Activated CD8-positive, alpha-beta memory T cell treated with anti-CD3 and anti-CD28 coated beads for 36 hours (primary cell): Measurements from ENCODE around the gene NPAS2. TPM values are rescaled to one million over a fixed set of nuclear protein-coding genes. Genes with fewer than 3 reads are reported as not detected.

ENCODE experiments used
- CTCF ChIA-PET: fragments of 350-600 bp; sonication (Branson Sonifier 250); formaldehyde crosslinking; loops from one replicate; lab custom pipeline; 2021; ENCODE audit warnings: antibody characterized with exemption; lab: Charles Lee
- POLR2A ChIA-PET: fragments of 350-600 bp; sonication (Branson Sonifier 250); formaldehyde crosslinking; loops from one replicate; lab custom pipeline; 2021; ENCODE audit warnings: antibody characterized with exemption; lab: Charles Lee
- total RNA-seq, 2 experiments: library from RNA; stranded (reverse); gene quantifications; one replicate each; pipeline ENCODE4 v1.2.3, GENCODE V29; 2021

Gene NPAS2
- total RNA-seq, 2 experiments from 2014 or later = 2.6 to 3.3 TPM

GRCh38 chr2:100990650-100991403 is 170.9 kb downstream of the NPAS2 start:
- ChIA-PET CTCF (no interaction called here), POLR2A (no interaction called here)

DNA sequence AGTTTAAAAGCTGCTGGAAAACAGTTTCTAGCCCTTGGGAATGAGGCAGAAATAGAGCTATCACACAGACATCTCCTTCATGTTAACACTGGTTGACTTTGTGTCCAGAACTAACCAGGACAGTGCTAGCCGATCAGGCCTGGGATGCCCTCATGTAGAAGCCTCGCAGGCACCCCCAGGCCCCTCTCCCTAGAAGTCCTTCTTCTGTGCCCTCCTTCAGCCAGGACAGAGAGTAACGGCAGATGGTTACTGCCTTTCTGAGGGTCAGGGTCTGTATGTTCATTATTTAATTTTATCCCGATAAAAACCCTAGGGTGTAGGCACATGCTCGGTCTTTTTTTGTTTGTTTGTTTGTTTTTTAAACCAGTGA is 171.4 kb downstream of the NPAS2 start:
- ChIA-PET CTCF (no interaction called here), POLR2A (no interaction called here)

DNA sequence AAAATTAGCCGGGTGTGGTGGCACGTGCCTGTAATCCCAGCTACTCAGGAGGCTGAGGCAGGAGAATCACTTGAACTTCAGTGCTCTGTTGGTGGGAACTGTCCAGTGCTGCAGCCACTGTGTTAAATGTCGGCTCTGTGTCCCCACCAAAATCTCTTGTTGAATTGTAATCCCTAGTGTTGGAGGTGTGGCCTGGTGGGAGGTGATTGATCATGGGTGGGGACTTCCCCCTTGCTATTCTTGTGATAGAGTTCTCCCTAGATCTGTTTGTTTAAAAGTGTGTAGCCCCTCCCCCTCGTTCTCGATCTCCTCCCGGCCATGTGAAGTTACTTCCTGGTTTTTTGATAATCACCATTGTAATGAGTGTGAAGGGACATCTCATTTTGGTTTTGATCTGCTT is 172.3 kb downstream of the NPAS2 start:
- ChIA-PET CTCF (no interaction called here), POLR2A (no interaction called here)

DNA sequence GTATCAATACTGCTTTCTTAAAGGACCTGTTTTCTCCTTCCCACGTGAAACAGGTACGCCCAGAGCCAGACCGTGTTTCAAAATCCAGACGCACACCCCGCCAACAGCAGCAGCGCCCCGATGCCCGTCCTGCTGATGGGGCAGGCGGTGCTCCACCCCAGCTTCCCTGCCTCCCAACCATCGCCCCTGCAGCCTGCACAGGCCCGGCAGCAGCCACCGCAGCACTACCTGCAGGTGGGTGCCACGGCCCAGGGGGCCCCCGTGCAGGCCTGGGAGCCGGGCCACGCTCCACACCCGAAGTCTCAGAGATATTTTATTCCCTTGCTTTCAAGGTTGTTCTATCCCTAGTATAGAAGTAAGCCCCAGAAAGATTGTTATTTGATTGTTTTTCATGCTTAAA is 173.4 kb downstream of the NPAS2 start:
- ChIA-PET POLR2A (no interaction called here), CTCF (no interaction called here)

GRCh38 chr2:100995309-100996075 is 175.6 kb downstream of the NPAS2 start:
- POLR2A ChIA-PET = no interaction called here
- CTCF ChIA-PET = interaction anchor here (1.0 kb wide), 1 partner anchor 10 kb away, joined by 3 read pairs; no protein-coding TSS in a partner anchor

DNA sequence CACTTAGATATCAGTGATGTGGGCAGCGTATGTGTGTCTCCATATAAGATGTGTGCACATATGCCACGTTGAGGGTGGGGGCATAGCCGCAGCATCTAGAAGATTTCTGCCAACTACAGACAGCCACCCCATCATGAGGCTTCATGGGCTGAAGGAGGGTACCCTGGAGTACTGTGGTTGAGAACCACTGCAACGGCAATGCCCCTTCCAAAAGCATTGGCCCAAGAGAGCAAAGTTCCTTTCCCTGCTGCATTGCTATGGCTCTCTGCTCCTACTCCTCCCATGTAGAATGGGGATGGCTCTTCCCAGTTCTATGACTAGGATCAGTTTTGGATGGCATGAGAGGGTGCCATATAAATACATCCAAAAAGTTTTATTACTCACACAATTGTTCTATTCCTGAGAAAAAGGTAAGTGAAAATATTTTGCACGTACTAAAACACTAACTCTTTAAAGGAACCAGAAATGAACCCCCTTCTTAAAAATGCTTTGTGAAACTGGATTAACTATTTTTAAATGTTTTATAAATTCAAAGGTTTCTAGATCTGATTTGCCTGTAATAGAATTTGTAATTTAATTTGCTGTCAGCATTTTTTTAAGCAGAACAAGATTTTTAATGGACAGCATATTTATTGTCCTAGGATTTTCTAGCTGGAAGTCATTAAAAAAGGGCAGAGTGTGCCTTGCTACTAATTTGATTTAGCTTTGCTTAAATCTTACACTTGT is 177.7 kb downstream of the NPAS2 start:
- ChIA-PET POLR2A (no interaction called here), CTCF (no interaction called here)

GRCh38 chr2:100998235-100998573 is 178.3 kb downstream of the NPAS2 start:
- CTCF ChIA-PET = interaction anchor here (0.6 kb wide), 1 partner anchor 417 kb away, joined by 3 read pairs; no protein-coding TSS in a partner anchor

DNA sequence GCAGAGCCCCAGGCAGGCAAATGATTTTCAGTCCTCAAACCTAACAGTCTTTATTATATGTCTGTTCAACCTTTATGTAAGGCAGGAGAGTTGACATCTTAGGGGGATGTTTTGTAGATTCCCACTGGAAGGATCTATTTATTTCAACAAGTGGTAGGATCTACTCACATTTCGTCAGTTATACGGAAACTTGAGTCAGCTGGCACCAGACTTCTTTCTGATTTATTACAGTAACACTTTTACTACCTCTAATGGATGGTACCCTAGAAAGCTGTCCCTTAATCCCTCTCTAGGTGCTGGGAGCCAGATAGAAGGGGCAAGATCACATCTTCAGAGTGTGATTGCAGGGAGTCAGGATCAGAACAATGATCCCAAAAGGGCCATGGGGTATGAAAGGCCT is 180.1 kb downstream of the NPAS2 start:
- ChIA-PET POLR2A (no interaction called here), CTCF (no interaction called here)

More at GRCh38 chr2:100998235-100998573, 178.3 kb downstream of the NPAS2 start:
- POLR2A ChIA-PET = no interaction called here

GRCh38 chr2:101001691-101002561 is 182.0 kb downstream of the NPAS2 start, which contains the start of gene RPL31:
TSS of gene RPL31 (plus strand) at chr2:101002289. CDS start at chr2:101002702, 413 bp downstream.
- CTCF ChIA-PET = interaction anchor here (0.5 kb wide), 1 partner anchor 204 kb away, joined by 3 read pairs; no protein-coding TSS in a partner anchor

DNA sequence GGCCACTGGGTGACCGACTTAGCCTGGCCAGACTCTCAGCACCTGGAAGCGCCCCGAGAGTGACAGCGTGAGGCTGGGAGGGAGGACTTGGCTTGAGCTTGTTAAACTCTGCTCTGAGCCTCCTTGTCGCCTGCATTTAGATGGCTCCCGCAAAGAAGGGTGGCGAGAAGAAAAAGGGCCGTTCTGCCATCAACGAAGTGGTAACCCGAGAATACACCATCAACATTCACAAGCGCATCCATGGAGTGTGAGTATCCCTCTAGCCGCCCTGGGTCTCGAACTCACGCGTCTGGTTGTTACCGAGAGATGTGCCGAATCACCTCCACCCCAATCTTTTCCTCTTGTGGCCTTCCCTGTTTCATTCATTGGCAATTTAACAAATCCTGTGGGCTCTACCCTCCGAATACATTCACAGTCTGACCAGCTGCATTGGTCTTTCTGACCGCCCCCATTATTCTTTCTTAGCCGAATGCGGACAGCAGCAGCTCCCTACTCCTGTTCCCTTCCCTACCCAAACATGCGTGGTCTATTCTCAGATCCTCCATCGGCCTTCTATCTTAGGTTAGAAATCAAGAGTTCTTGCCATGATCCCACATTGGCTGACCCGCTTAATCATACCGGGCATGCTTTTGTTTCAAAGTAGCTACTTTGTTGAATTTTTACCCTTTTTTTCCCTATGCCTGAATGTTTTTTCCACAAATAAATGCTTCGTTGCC is 182.8 kb downstream of the NPAS2 start:
- ChIA-PET CTCF (interaction anchor here (1.0 kb wide), 1 partner anchor 10 kb away, joined by 3 read pairs; no protein-coding TSS in a partner anchor), POLR2A (interaction anchor here (0.6 to 1.7 kb wide), 2 partner anchors 72 to 440 kb away, joined by 10 to 11 read pairs; partner anchors contain the start of gene PDCL3)

More at GRCh38 chr2:101001691-101002561, 182.0 kb downstream of the NPAS2 start, which contains the start of gene RPL31:
- POLR2A ChIA-PET = interaction anchor here (0.7 to 1.7 kb wide), 2 partner anchors 407 to 439 kb away, joined by 3 to 11 read pairs; partner anchors contain the start of gene PDCL3

GRCh38 chr2:101003278-101003775 is 183.4 kb downstream of the NPAS2 start:
- ChIA-PET CTCF (interaction anchor here (1.0 kb wide), 1 partner anchor 9 kb away, joined by 3 read pairs; no protein-coding TSS in a partner anchor), POLR2A (interaction anchor here (0.5 to 1.0 kb wide), 3 partner anchors 9 to 708 kb away, joined by 3 to 10 read pairs (median 3); no protein-coding TSS in a partner anchor)

GRCh38 chr2:101004620-101005325 is 184.8 kb downstream of the NPAS2 start:
- ChIA-PET POLR2A (interaction anchor here (0.7 kb wide), 1 partner anchor 1006 kb away, joined by 3 read pairs; no protein-coding TSS in a partner anchor), CTCF (no interaction called here)

- ChIA-PET CTCF (interaction anchor here (0.6 kb wide), 1 partner anchor 476 kb away, joined by 3 read pairs; no protein-coding TSS in a partner anchor), POLR2A (no interaction called here)
Observed at GRCh38 chr2:101006065-101006715, 186.3 kb downstream of the NPAS2 start.

DNA sequence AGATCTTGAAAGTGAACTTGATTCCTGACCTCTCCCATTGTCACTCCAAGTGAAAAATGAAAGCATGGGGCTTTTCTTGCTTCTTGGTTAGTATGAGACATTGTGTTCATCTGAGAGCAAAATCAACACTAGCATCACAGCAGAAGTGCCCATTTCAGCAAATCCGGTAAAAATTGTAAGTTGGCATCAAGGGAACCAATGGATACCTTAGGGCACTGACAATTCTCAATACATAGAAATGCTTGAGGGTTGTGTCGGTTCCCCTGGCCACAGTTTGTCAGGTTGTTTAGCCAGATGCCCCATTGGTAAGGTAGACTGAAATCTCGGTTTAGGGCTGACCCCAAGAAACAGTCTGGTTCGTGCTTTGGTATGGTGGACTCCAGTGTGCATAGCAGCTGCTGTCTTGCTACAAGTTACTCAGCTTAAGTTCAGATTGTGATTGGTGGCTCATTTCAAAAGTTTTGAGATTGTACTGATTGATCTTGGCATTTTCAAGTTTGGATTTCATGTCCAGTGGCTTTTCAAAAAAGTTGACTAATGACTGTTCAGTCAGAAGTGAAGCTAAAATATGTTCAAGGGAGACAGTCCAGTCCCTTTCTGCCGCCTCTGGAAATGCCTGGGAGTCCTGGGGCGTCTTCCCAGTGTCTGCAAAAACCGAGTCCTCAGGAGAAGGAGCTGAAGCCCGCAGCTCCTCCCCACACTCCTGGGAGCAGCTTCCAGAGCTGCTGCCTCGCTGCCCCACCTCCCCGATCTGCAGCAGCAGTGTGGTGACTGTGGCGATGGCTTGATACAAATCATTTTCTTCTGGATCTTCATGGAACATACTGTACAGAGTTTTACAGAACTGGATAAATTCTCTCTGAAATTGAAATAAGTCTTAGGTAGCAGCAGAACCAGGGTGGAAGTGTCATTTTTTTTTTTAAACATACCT is 187.7 kb downstream of the NPAS2 start:
- CTCF ChIA-PET = interaction anchor here (0.6 kb wide), 1 partner anchor 183 kb away, joined by 3 read pairs; no protein-coding TSS in a partner anchor
- POLR2A ChIA-PET = interaction anchor here (0.6 kb wide), 1 partner anchor 426 kb away, joined by 10 read pairs; no protein-coding TSS in a partner anchor

DNA sequence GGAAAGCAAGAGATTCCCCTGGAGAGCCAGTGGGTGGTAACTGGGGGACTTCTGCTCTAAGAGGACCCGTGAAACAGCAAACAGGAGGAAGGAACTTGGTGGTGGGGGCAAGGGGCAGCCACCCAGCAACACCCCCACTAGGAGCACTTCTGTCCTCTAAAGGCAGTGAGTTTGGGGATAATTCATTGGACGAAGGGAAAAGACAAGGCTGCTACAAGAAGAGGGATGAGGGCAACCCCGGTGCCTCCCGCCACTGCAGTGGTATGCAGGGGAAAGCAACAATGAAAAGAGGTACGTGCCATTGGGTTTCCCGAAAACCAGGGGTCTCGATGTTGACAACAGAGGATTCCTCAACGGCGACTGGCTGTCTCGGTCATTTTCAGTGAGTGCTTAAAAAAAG is 191.2 kb downstream of the NPAS2 start:
- CTCF ChIA-PET = no interaction called here
- POLR2A ChIA-PET = no interaction called here
